ENCODE results near the gene ARHGAP28. TPM values are rescaled to one million over a fixed set of nuclear protein-coding genes. Genes with fewer than 3 reads are reported as not detected.
A peak's percentile ranks its signal among the peaks of the same experiment; 100 is the strongest.

ARHGAP28 gene
- total RNA-seq, 2 donors from 2014 or later = 1.8 to 3.5 TPM

- DNase-seq = no peak
- no peak for ATAC-seq
- intact Hi-C loops (cut with DNase I) = no loop called here
Observed at GRCh38 chr18:6851480-6851879, 122.0 kb downstream of the ARHGAP28 start.

GRCh38 chr18:6854811-6855210, 125.3 kb downstream of the ARHGAP28 start:
- intact Hi-C loops (cut with DNase I) = no loop called here
- DNase-seq (no peak), ATAC-seq (no peak)

DNA sequence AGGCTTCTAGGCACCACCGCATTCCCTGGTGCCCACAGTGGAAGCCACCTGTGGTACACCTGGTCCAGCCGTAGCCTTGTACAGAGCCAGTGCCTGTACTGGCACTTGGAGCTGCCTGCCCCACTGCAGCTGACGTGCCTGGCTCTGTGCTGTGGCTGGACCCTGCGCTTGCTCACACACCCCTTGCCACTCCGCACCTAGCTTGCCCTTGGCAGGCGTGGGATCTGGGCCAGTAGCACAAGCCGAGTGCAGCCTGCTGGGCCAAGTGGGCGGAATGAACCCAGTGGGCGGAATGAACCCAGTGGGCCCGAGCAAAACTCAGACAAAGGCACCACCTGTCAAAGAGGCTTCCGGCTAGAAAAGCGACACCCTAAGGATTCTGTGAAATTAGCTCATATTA, 126.3 kb downstream of the ARHGAP28 start:
- ATAC-seq = no peak
- no peak for DNase-seq
- intact Hi-C loops (cut with DNase I) = no loop called here

- DNase-seq = no peak
- no peak for ATAC-seq
- intact Hi-C loops (cut with DNase I) = no loop called here
Observed at GRCh38 chr18:6857300-6857699, 127.8 kb downstream of the ARHGAP28 start.

- no peak for DNase-seq
- intact Hi-C loops (cut with DNase I) = no loop called here
- no peak for ATAC-seq
Observed at GRCh38 chr18:6859676-6860422, 130.3 kb downstream of the ARHGAP28 start.

DNA sequence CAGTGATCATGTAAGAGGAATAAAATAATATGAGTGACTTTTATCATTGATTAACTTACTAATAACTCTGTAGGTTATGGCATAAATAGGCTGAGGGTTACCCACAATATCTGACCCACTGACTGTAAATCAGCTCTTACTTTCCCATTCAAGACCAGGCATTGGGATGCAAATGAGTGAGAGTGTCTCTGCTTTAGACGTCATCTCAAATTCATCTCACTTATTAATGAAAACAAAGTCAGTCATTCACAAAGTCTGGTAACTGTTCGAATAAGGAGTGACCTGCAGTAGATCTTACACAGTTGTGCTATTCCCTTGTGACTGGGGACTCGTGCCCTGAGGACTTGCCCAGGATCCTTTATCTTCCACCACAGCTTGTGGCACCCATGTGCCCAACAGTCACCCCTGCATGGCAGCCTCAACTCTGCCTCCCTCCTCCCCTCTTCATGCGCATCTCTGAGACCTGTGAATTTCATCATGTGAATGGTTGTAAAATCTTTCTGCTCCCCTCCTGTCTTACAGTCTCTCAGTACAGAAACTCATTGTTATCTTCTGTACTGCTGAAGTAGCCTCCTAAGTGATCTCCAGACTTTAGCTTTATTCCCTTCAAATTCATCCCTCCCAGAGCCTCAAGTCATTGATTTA, 131.4 kb downstream of the ARHGAP28 start:
- ATAC-seq (no peak), DNase-seq (no peak)
- intact Hi-C loops (cut with DNase I) = no loop called here

DNA sequence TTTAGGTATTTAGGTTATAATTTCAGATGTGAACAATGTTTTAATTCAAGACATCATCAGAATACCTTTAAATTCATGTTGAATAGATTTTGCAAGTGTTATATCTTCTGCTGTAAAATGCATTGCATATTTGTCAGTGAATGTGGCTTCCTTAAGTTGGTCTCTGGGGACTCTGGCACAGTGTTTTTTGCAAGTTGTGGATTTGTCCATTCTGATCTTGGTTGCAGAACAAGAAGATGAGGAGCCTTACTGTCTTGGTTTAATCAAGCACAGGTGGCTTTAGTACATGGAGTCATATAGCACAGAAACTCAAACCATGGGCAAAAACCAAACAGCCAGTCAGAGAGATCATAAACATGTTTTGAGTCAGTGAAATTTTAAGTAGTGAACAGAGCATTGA, 135.7 kb downstream of the ARHGAP28 start:
- no peak for DNase-seq
- ATAC-seq = no peak
- intact Hi-C loops (cut with DNase I) = no loop called here

DNA sequence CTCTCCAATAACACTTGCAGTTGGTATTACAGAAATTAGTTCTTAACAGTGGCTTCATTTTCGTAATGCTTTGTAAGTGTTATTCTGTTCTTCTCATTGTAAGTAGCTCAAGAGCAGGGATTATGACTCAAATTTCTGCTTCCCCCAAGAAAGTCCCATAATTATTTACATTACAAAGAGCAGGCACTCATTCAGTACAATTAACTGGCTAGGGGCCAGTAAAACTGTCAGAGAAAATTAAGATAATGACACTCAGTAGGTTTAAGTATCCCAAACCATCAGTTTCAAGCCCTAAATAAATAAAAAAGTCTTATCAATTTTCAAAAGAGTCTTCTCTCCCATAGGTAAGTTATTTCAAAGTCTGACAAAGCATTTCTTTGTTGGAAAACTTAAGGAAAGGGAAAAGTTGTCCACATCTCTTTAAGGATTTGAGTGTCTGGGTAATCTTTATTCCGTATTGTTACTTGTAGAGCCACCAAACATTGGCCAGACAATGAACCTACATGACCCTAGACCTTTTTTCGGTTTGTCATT, 137.1 kb downstream of the ARHGAP28 start:
- DNase-seq = no peak
- intact Hi-C loops (cut with DNase I) = no loop called here
- ATAC-seq = no peak

DNA sequence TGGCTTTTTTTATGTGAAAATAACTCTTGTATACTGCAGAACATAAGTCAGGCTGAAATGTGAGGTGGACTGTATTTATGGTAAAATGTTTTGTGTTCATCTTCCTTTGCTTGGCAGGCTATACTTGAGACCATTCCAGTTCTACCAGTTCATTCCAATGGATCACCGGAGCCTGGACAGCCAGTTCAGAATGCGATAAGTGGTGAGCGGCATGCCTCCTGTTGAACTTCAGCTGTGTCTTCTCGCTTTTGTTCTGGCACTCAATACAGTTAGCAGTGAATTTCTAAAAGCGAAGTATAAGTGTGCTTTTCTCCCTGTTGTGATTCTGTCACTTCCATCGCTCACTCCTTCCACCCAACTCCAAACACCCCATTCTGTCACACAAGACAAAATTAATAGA, 138.5 kb downstream of the ARHGAP28 start:
- intact Hi-C loops (cut with DNase I) = no loop called here
- no peak for ATAC-seq
- DNase-seq = no peak

DNA sequence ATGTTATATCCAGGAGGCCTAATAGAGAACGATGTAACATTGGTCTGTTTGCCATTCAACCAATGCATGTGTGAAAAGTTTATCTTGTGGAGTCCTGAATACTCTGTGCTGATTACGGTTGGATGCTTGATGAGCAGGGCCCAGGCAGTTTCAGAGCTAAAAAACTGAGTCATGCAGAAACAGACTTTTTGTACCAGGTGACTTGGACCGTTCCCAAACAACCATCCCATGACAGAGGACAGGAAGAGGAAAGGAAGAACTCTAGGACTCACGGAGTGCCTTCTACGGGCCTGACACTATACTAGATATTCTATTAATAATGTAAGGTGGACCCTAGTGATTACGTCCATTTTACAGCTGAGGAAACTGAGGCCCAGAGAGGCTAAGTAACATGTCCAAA, 142.1 kb downstream of the ARHGAP28 start:
- intact Hi-C loops (cut with DNase I) = loop anchor here in 1 of 2 donors (10.0 kb wide), 1 partner anchor 217 kb away; no protein-coding TSS in a partner anchor
- DNase-seq = no peak
- no peak for ATAC-seq

GRCh38 chr18:6873040-6873751, 143.7 kb downstream of the ARHGAP28 start:
- ATAC-seq = no peak
- intact Hi-C loops (cut with DNase I) = loop anchor here in 1 of 2 donors (10.0 kb wide), 1 partner anchor 218 kb away; no protein-coding TSS in a partner anchor
- no peak for DNase-seq

DNA sequence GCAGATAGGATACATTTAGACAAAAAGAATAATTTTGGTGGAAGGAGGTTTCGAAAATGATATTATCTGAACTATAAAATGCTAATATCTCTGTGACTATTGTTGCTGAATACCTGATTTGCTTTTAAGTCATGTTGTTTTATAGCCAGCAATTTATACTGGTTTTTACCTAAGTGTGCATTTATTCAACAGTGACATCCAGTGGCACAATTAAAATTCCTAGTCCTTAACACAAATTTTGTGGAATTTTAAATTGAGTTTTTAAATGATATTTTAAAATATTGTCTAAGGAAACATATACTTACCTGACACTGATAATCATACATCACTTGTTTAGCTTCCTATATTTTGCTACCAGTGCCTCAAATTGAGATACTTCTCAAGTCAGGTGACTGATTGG, 144.8 kb downstream of the ARHGAP28 start:
- ATAC-seq = no peak
- no peak for DNase-seq
- intact Hi-C loops (cut with DNase I) = loop anchor here in 1 of 2 donors (10.0 kb wide), 1 partner anchor 220 kb away; no protein-coding TSS in a partner anchor

DNA sequence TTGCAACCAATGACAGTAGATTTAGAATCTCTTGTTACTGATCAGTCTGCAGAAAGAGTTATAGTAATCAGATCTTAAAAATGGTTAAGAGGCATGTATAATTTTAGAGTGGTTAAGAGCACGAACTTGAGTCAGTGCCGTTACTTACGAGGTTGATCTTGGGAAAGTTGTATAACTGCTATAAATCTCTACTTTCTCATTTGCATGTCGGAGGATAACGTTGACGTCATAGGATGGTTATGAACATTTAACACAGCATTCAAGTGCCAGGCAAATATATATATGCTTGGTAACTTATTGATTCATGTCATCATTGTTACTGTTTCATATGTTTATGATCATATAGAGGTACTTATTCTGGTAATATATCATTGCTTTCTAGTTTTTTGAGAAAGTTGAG, 146.2 kb downstream of the ARHGAP28 start:
- DNase-seq = no peak
- ATAC-seq = no peak
- intact Hi-C loops (cut with DNase I) = loop anchor here in 1 of 2 donors (10.0 kb wide), 1 partner anchor 221 kb away; no protein-coding TSS in a partner anchor

DNA sequence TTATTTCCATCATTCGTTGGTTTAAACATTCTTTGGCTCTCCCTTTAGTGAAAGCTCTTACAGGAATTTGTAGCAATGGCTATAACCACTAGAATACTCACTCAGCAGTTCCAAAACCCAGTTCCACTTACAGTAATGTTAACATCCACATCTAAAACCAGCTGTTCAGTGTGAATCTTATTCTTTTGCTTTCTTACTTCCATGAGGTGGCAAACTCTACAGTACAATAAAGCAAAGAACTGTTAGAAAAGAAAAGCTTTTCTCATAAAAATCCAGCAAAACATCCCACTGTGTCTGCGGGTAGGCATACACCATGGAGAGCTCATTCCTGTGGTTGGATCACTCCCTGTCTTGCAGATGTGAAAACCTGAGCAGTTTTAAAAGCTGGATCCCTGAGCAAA, 147.1 kb downstream of the ARHGAP28 start:
- no peak for DNase-seq
- ATAC-seq = no peak
- intact Hi-C loops (cut with DNase I) = loop anchor here in 1 of 2 donors (10.0 kb wide), 1 partner anchor 222 kb away; no protein-coding TSS in a partner anchor

GRCh38 chr18:6877288-6877687, 147.8 kb downstream of the ARHGAP28 start:
- intact Hi-C loops (cut with DNase I) = loop anchor here in 1 of 2 donors (10.0 kb wide), 1 partner anchor 222 kb away; no protein-coding TSS in a partner anchor
- DNase-seq (no peak), ATAC-seq (no peak)

DNA sequence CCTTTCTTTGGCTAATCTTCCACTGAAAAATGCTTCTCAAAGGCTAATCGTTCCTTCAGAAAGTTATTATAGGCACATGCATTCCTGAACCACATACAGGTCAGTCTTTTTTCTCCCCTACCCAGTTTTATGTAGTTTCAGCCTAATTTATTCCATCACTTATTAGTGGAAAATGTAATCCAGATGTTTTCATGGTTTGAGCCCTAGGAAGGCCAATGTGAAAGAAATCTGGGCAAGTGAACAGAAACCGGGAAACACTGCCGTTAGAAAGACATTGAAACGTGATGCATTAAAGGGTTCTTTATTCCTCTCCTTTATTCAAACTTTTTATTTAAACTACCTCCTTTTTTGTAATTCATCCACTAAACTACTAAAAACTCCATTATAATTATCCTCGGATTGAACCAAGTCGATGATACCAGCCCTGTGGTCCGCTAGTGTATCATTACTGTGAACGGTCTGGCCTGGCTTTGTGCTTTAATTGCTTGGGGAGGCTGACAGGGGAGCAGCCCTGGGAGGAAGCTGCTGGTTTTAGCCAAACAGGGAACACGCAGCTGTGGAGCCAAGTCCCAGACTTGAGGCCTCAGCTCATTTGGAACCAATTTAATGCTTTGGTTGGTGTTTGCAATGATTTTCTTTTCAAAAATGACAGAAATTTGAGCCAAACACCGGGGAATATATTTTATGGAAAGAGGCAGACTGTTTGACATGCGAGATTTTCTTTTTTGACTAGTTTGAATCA, 149.2 kb downstream of the ARHGAP28 start:
- ATAC-seq = peak; percentile 50 to 59
- intact Hi-C loops (cut with DNase I) = loop anchor here in 1 of 2 donors (10.0 kb wide), 1 partner anchor 224 kb away; no protein-coding TSS in a partner anchor

DNA sequence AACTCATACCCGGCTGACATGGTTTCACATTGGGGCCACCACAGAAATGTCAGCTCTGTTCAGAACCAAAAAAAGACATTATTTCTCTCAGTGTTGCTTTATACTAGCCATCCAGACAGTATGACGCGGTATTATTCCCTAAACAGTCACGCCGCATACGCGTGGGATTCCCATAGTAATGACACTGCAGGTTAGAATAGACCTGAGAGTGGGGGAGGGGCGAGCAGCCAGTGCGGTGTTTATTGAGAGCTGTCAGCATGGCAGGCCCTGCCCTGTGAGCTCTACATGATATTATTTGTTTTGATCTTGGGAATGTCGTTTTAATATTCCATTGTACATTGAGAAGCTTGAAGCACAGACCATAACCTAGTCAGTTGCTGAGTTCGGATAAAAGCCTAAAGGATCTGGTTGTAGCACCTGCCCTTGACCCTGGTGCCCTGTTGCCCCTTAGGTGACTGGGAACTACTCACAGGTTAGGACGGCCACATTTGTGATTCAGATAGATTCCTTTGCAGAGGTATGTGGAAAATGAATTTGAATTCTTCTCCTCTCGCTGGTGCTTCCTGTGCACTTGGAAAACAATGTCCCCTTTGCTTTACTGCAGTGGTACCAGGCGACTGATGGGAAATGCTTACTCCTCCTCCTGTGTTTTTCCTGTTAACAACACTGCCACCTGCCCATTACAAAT, 150.1 kb downstream of the ARHGAP28 start:
- no peak for ATAC-seq
- no peak for DNase-seq
- intact Hi-C loops (cut with DNase I) = loop anchor here (10.0 kb wide), 3 partner anchors 135 to 1005 kb away; no protein-coding TSS in a partner anchor

More for the DNA sequence above, 149.2 kb downstream of the ARHGAP28 start:
- no peak for DNase-seq

Measured in left cardiac atrium (tissue), 4 donors.